WTC11 (cell line): ENCODE measurements around the gene GSS. TPM values are rescaled to one million over a fixed set of nuclear protein-coding genes. Genes with fewer than 3 reads are reported as not detected.
A peak's percentile ranks its signal among the peaks of the same experiment; 100 is the strongest.

Experiments
- ATAC-seq: fragments of 200-7000 bp; cut with Tn5 transposase; 2 replicates; pipeline ENCODE4 v1.10.0; 2021; ENCODE audit warnings: mild to moderate bottlenecking, moderate library complexity
- CTCF ChIA-PET: fragments of 300-600 bp; sonication (Branson Sonifier 250); formaldehyde crosslinking; loops from one replicate; lab custom pipeline; 2021; ENCODE audit warnings: antibody characterized with exemption; lab: Charles Lee
- POLR2A ChIA-PET: fragments of 350-600 bp; sonication (Branson Sonifier 250); formaldehyde crosslinking; loops from one replicate; lab custom pipeline; 2021; ENCODE audit warnings: antibody characterized with exemption; lab: Charles Lee
- DNase-seq: peaks from one replicate; pipeline ENCODE4 v3.0.0; 2021; ENCODE audit warnings: low spot score
- H3K27ac Mint-ChIP-seq: 2 replicates; pipeline ENCODE4 v1.8.0; 2021; ENCODE audit warnings: mixed read lengths
- H3K27me3 Mint-ChIP-seq: 2 replicates; pipeline ENCODE4 v1.8.0; 2021; ENCODE audit warnings: low read depth, mild to moderate bottlenecking, moderate library complexity, mixed read lengths
- H3K36me3 Mint-ChIP-seq: 2 replicates; pipeline ENCODE4 v1.8.0; 2021; ENCODE audit warnings: mixed read lengths
- H3K4me1 Mint-ChIP-seq: 2 replicates; pipeline ENCODE4 v1.8.0; 2022; ENCODE audit warnings: mixed read lengths
- H3K4me3 Mint-ChIP-seq: 2 replicates; pipeline ENCODE4 v1.8.0; 2021; ENCODE audit warnings: mild to moderate bottlenecking, moderate library complexity, mixed read lengths
- H3K9me3 Mint-ChIP-seq: 2 replicates; pipeline ENCODE4 v1.8.0; 2021; ENCODE audit warnings: mixed read lengths
- ATF1 ChIP-seq: sonication (generic); formaldehyde crosslinking; IDR thresholded peaks from 2 replicates; pipeline ENCODE4 v1.8.1; 2023; ENCODE audit warnings: mild to moderate bottlenecking, moderate library complexity, missing genetic modification reagents
- CREM ChIP-seq: sonication (generic); formaldehyde crosslinking; IDR thresholded peaks from 2 replicates; pipeline ENCODE4 v1.8.1; 2022; ENCODE audit warnings: mild to moderate bottlenecking, missing genetic modification reagents, moderate library complexity
- E2F4 ChIP-seq: sonication (generic); formaldehyde crosslinking; IDR thresholded peaks from 2 replicates; pipeline ENCODE4 v1.8.1; 2022; ENCODE audit warnings: low read depth, mild to moderate bottlenecking, moderate library complexity, missing genetic modification reagents, borderline replicate concordance
- ETV6 ChIP-seq: sonication (generic); formaldehyde crosslinking; IDR thresholded peaks from 2 replicates; pipeline ENCODE4 v1.8.1; 2022; ENCODE audit warnings: mild to moderate bottlenecking, missing genetic modification reagents
- GRHL2 ChIP-seq: fragments of 250-450 bp; sonication (Bioruptor Pico); IDR thresholded peaks from 2 replicates; pipeline ENCODE4 v1.8.0; 2022; ENCODE audit warnings: mild to moderate bottlenecking, moderate library complexity; ENCODE audit not compliant: insufficient replicate concordance, severe bottlenecking
- IRF2 ChIP-seq: sonication (generic); formaldehyde crosslinking; IDR thresholded peaks from 2 replicates; pipeline ENCODE4 v1.8.0; 2022; ENCODE audit warnings: low read depth, missing genetic modification reagents, borderline replicate concordance
- JUN ChIP-seq: sonication (generic); formaldehyde crosslinking; IDR thresholded peaks from 2 replicates; pipeline ENCODE4 v1.8.0; 2023; ENCODE audit warnings: mild to moderate bottlenecking, missing genetic modification reagents
- SMAD4 ChIP-seq: sonication (generic); formaldehyde crosslinking; IDR thresholded peaks from 2 replicates; pipeline ENCODE4 v1.8.0; 2022; ENCODE audit warnings: mild to moderate bottlenecking, missing genetic modification reagents
- SP1 ChIP-seq: sonication (generic); formaldehyde crosslinking; conservative IDR thresholded peaks from 2 replicates; pipeline ENCODE4 v1.8.1; 2022; ENCODE audit warnings: missing genetic modification reagents
- ZNF121 ChIP-seq: sonication (generic); formaldehyde crosslinking; IDR thresholded peaks from 2 replicates; pipeline ENCODE4 v1.8.0; 2023; ENCODE audit warnings: missing genetic modification reagents
- ZNF263 ChIP-seq: sonication (generic); formaldehyde crosslinking; IDR thresholded peaks from 2 replicates; pipeline ENCODE4 v1.8.1; 2022; ENCODE audit warnings: low read depth, mild to moderate bottlenecking, moderate library complexity, missing genetic modification reagents
- total RNA-seq: library from RNA; stranded (reverse); gene quantifications from 3 replicates; pipeline ENCODE4 v1.2.3, GENCODE V29; 2021
- TF ChIP-seq, protein P1 (sequence below): sonication (generic); formaldehyde crosslinking; IDR thresholded peaks from 2 replicates; pipeline ENCODE4 v1.8.1; 2023; ENCODE audit warnings: mild to moderate bottlenecking, missing genetic modification reagents, moderate library complexity
- TF ChIP-seq, protein P2 (sequence below): fragments of 250-450 bp; sonication (Bioruptor Pico); IDR thresholded peaks from 2 replicates; pipeline ENCODE4 v1.8.0; 2021; ENCODE audit warnings: mild to moderate bottlenecking
- TF ChIP-seq, protein P3 (sequence below): sonication (generic); formaldehyde crosslinking; IDR thresholded peaks from 2 replicates; pipeline ENCODE4 v1.8.1; 2023; ENCODE audit warnings: mild to moderate bottlenecking, missing genetic modification reagents, moderate library complexity
- TF ChIP-seq, protein P4 (sequence below): fragments of 250-450 bp; sonication (Bioruptor Pico); IDR thresholded peaks from 2 replicates; pipeline ENCODE4 v1.9.0; 2021; ENCODE audit warnings: mild to moderate bottlenecking
- TF ChIP-seq, protein P5 (sequence below): sonication (generic); formaldehyde crosslinking; IDR thresholded peaks from 2 replicates; pipeline ENCODE4 v1.8.0; 2023; ENCODE audit warnings: missing genetic modification reagents
- TF ChIP-seq, protein P6 (sequence below): sonication (generic); formaldehyde crosslinking; IDR thresholded peaks from 2 replicates; pipeline ENCODE4 v1.8.1; 2023; ENCODE audit warnings: mild to moderate bottlenecking, missing genetic modification reagents

GSS gene
- total RNA-seq, 1 experiment from 2014 or later = 47.3 TPM

- TF ChIP-seq ATF1 = no peak
- TF ChIP-seq, protein P1, sequence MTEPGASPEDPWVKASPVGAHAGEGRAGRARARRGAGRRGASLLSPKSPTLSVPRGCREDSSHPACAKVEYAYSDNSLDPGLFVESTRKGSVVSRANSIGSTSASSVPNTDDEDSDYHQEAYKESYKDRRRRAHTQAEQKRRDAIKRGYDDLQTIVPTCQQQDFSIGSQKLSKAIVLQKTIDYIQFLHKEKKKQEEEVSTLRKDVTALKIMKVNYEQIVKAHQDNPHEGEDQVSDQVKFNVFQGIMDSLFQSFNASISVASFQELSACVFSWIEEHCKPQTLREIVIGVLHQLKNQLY (CRISPR knock-in tag) = no peak
- TF ChIP-seq, protein P2, sequence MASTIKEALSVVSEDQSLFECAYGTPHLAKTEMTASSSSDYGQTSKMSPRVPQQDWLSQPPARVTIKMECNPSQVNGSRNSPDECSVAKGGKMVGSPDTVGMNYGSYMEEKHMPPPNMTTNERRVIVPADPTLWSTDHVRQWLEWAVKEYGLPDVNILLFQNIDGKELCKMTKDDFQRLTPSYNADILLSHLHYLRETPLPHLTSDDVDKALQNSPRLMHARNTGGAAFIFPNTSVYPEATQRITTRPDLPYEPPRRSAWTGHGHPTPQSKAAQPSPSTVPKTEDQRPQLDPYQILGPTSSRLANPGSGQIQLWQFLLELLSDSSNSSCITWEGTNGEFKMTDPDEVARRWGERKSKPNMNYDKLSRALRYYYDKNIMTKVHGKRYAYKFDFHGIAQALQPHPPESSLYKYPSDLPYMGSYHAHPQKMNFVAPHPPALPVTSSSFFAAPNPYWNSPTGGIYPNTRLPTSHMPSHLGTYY (CRISPR knock-in tag) = no peak
- no peak for TF ChIP-seq CREM (CRISPR knock-in tag)
- no peak for TF ChIP-seq GRHL2
- TF ChIP-seq, protein P3, sequence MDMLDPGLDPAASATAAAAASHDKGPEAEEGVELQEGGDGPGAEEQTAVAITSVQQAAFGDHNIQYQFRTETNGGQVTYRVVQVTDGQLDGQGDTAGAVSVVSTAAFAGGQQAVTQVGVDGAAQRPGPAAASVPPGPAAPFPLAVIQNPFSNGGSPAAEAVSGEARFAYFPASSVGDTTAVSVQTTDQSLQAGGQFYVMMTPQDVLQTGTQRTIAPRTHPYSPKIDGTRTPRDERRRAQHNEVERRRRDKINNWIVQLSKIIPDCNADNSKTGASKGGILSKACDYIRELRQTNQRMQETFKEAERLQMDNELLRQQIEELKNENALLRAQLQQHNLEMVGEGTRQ (CRISPR knock-in tag) = no peak
- TF ChIP-seq, protein P4, sequence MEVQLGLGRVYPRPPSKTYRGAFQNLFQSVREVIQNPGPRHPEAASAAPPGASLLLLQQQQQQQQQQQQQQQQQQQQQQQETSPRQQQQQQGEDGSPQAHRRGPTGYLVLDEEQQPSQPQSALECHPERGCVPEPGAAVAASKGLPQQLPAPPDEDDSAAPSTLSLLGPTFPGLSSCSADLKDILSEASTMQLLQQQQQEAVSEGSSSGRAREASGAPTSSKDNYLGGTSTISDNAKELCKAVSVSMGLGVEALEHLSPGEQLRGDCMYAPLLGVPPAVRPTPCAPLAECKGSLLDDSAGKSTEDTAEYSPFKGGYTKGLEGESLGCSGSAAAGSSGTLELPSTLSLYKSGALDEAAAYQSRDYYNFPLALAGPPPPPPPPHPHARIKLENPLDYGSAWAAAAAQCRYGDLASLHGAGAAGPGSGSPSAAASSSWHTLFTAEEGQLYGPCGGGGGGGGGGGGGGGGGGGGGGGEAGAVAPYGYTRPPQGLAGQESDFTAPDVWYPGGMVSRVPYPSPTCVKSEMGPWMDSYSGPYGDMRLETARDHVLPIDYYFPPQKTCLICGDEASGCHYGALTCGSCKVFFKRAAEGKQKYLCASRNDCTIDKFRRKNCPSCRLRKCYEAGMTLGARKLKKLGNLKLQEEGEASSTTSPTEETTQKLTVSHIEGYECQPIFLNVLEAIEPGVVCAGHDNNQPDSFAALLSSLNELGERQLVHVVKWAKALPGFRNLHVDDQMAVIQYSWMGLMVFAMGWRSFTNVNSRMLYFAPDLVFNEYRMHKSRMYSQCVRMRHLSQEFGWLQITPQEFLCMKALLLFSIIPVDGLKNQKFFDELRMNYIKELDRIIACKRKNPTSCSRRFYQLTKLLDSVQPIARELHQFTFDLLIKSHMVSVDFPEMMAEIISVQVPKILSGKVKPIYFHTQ (CRISPR knock-in tag) = no peak
- TF ChIP-seq ZNF263 = no peak
- TF ChIP-seq ETV6 (CRISPR knock-in tag) = no peak
- no peak for TF ChIP-seq IRF2
- TF ChIP-seq SP1 (CRISPR knock-in tag) = no peak
- TF ChIP-seq ZNF121 (CRISPR knock-in tag) = no peak
- no peak for TF ChIP-seq JUN (CRISPR knock-in tag)
Measured at GRCh38 chr20:34999782-35000181, 44.2 kb upstream of the GSS start (continued).

DNA sequence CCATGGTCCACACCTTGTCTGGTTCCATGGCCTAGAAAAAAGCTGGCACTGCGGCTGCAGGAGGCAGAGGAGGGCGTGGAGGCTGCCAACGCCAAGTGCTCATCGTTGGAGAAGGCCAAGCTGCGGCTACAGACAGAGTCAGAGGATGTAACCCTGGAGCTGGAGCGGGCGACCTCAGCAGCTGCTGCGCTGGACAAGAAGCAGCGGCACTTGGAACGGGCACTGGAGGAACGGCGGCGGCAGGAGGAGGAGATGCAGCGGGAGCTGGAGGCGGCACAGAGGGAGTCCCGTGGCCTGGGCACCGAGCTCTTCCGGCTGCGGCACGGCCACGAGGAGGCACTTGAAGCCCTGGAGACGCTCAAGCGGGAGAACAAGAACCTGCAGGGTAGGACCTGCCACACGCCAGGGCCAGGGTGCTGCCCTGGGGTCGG lies 43.4 kb upstream of the GSS start:
- H3K36me3 Mint-ChIP-seq = peaks cover 23% of the 10 kb centered on the region
- H3K9me3 Mint-ChIP-seq = no peaks in the 10 kb centered on the region
- ChIA-PET POLR2A (no interaction called here), CTCF (interaction anchor here (0.7 to 7.3 kb wide), 8 partner anchors 11 to 180 kb away, joined by 3 to 152 read pairs (median 4); partner anchors contain the start of genes ACSS2, GGT7, GSS and MYH7B)
- DNase-seq (no peak), ATAC-seq (no peak)
- H3K4me3 Mint-ChIP-seq = no peak overlapping the region
- TF ChIP-seq SMAD4 = no peak
- TF ChIP-seq, protein P5, sequence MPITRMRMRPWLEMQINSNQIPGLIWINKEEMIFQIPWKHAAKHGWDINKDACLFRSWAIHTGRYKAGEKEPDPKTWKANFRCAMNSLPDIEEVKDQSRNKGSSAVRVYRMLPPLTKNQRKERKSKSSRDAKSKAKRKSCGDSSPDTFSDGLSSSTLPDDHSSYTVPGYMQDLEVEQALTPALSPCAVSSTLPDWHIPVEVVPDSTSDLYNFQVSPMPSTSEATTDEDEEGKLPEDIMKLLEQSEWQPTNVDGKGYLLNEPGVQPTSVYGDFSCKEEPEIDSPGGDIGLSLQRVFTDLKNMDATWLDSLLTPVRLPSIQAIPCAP (CRISPR knock-in tag) = no peak
- peaks cover 6% of the 10 kb centered on the region for H3K4me1 Mint-ChIP-seq
- peak overlapping the region; percentile 80 for H3K27ac Mint-ChIP-seq
- no peaks in the 10 kb centered on the region for H3K27me3 Mint-ChIP-seq

DNA sequence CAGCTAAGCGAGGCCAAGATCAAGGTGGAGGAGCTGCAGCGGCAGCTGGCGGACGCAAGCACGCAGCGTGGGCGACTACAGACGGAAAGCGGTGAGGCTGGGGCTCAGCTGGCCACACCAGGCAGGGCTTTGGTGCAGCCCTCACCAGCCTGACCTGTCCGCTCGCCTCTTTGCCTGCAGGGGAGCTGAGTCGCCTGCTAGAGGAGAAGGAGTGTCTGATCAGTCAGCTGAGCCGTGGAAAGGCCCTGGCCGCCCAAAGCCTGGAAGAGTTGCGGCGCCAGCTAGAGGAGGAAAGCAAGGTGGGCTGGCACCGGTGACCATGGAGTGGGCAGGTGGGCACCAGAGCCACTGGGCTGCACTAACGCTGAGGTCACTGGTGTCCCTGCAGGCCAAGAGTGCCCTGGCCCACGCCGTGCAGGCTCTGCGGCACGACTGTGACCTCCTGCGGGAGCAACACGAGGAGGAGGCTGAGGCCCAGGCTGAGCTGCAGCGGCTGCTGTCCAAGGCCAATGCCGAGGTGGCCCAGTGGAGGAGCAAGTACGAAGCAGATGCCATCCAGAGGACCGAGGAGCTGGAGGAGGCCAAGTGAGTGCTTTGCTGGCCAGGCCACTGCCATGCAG lies 42.8 kb upstream of the GSS start:
- DNase-seq (peak; percentile 56), ATAC-seq (peak; percentile 38)
- ChIA-PET CTCF (interaction anchor here (0.7 to 7.3 kb wide), 11 partner anchors 12 to 808 kb away, joined by 3 to 152 read pairs (median 4); partner anchors contain the start of genes ACSS2, GGT7, GSS and MYH7B), POLR2A (no interaction called here)
- peak overlapping the region; percentile 73; the same call in 1 of the 2 replicates for H3K27ac Mint-ChIP-seq
- TF ChIP-seq E2F4 = no peak
- TF ChIP-seq, protein P6, sequence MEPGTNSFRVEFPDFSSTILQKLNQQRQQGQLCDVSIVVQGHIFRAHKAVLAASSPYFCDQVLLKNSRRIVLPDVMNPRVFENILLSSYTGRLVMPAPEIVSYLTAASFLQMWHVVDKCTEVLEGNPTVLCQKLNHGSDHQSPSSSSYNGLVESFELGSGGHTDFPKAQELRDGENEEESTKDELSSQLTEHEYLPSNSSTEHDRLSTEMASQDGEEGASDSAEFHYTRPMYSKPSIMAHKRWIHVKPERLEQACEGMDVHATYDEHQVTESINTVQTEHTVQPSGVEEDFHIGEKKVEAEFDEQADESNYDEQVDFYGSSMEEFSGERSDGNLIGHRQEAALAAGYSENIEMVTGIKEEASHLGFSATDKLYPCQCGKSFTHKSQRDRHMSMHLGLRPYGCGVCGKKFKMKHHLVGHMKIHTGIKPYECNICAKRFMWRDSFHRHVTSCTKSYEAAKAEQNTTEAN = 0 out of 2 replicates have a peak, but pooled peaks have one; percentile 52
- H3K27me3 Mint-ChIP-seq = no peaks in the 10 kb centered on the region
- no peaks in the 10 kb centered on the region for H3K9me3 Mint-ChIP-seq
- peaks cover 6% of the 10 kb centered on the region for H3K4me1 Mint-ChIP-seq
- no peak overlapping the region for H3K4me3 Mint-ChIP-seq
- peaks cover 20% of the 10 kb centered on the region for H3K36me3 Mint-ChIP-seq
